ENCODE data around the gene NKX1-1.

- TF ChIP-seq, protein P1, sequence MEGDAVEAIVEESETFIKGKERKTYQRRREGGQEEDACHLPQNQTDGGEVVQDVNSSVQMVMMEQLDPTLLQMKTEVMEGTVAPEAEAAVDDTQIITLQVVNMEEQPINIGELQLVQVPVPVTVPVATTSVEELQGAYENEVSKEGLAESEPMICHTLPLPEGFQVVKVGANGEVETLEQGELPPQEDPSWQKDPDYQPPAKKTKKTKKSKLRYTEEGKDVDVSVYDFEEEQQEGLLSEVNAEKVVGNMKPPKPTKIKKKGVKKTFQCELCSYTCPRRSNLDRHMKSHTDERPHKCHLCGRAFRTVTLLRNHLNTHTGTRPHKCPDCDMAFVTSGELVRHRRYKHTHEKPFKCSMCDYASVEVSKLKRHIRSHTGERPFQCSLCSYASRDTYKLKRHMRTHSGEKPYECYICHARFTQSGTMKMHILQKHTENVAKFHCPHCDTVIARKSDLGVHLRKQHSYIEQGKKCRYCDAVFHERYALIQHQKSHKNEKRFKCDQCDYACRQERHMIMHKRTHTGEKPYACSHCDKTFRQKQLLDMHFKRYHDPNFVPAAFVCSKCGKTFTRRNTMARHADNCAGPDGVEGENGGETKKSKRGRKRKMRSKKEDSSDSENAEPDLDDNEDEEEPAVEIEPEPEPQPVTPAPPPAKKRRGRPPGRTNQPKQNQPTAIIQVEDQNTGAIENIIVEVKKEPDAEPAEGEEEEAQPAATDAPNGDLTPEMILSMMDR (IDR thresholded peaks at IDR 0.05; ENCODE audit: insufficient read depth, low read length, poor library complexity, severe bottlenecking), result no peak
- no peak for TF ChIP-seq EZH2phosphoT487 (conservative IDR thresholded peaks at IDR 0.05; ENCODE audit: low read length)
These were observed 1.5 kb downstream of the NKX1-1 start for GRCh38 chr4:1404573-1405253.
